HL-60/S4 treated with retinoic acid at 250 ng/mL for 4 days and 3 days (cell line): ENCODE results near the gene LLGL2.
"Not testable (repeated sequence)": the region's sequence is repeated elsewhere in the genome, so short reads cannot be mapped to it uniquely, and the experiment has no call there.

Experiments used
- in situ Hi-C: fragments of 300-500 bp; cut with MboI; formaldehyde crosslinking; loops from 2 replicates; pipeline ENCODE4 v1.7.0; 2022; ENCODE audit warnings: low sequenced_read_pairs

LLGL2 gene, protein sequence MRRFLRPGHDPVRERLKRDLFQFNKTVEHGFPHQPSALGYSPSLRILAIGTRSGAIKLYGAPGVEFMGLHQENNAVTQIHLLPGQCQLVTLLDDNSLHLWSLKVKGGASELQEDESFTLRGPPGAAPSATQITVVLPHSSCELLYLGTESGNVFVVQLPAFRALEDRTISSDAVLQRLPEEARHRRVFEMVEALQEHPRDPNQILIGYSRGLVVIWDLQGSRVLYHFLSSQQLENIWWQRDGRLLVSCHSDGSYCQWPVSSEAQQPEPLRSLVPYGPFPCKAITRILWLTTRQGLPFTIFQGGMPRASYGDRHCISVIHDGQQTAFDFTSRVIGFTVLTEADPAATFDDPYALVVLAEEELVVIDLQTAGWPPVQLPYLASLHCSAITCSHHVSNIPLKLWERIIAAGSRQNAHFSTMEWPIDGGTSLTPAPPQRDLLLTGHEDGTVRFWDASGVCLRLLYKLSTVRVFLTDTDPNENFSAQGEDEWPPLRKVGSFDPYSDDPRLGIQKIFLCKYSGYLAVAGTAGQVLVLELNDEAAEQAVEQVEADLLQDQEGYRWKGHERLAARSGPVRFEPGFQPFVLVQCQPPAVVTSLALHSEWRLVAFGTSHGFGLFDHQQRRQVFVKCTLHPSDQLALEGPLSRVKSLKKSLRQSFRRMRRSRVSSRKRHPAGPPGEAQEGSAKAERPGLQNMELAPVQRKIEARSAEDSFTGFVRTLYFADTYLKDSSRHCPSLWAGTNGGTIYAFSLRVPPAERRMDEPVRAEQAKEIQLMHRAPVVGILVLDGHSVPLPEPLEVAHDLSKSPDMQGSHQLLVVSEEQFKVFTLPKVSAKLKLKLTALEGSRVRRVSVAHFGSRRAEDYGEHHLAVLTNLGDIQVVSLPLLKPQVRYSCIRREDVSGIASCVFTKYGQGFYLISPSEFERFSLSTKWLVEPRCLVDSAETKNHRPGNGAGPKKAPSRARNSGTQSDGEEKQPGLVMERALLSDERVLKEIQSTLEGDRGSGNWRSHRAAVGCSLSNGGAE

DNA sequence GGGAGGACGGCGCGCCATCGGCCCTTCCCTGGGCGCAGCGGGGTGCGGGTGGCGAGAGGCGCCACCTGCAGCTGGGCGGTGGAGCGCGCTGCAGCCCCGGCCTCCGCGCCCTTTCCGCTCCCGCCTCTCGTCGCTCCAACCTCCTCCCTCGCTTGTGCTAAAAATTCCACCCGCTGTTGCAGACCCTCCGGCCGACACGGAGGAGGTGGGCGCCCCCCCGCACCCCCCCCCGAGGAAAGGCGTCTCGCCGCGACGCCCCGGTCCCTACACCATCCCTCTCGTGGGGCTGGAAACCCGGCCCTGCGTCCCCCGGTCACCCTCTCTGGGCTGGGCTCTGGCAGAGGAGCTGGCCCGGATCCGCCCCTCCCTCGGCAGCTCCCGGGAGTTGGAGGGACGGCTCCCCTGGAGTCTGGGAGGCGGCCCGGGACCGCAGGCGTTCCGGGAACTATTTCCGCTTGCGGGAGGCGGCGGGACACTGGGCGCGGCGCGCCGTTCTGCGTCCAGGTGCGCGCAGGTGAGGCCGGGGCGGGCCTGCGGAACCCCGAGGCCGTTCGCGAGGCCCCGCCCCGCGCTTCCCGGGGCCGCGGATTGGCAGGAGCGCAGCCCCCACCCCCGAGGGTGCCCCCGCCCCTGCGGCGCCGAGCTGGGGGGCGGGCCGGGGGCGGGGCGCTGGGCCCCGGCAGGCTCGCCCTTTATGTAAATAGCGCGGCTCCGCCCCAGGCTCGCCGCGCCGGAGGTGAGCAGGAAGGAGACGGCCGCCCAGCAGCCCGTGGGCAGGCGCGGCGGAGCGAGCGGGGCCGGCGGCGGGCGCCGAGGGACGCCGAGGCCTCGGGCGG lies at the start of gene LLGL2:
LLGL2 (plus strand) TSS at position 728 of the 836 bp plus-strand sequence. CDS start 17,730 bp downstream, outside the sequence.
- in situ Hi-C loops = no loop called here

DNA sequence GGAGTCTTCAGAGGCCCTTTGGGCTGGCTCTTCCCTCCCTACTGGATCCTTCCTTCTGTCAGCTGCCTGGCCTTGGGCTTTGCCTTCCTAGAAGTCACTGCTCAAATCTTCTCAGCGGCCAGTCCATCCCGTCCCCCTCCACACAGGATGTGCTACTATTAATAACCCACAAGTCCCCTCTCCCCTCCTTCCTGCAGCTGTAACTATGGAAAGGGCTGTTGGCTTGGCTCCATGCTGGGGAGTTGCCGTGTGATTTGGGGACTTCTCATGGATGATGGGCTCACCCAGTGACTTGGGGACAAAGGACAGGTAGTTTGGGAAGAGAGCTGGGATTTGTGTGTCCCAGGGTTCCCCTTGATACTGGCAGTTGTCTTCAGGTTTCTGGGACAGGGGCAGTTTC lies 49.6 kb upstream of the LLGL2 start:
- in situ Hi-C loops = no loop called here

DNA sequence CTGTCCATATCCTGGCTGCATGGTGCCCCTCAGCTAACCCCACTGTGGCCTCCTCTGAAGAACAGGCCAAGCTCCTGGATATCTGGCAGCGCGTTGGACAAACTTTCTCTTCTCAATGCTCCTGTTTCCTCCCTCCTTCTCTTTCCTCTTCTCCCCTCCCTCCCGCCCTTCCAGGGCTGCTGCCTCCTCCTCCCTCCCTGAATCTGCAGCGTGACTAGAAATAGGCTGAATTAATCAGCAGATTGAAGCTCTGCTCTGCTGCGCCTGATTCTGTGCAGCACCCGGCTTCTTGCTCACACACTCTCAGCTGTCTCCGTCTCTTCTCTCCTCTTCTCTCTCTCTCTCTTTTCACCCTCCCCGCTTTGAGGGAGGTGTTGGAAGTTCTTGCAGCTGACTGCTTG lies 49.2 kb upstream of the LLGL2 start:
- in situ Hi-C loops = no loop called here

DNA sequence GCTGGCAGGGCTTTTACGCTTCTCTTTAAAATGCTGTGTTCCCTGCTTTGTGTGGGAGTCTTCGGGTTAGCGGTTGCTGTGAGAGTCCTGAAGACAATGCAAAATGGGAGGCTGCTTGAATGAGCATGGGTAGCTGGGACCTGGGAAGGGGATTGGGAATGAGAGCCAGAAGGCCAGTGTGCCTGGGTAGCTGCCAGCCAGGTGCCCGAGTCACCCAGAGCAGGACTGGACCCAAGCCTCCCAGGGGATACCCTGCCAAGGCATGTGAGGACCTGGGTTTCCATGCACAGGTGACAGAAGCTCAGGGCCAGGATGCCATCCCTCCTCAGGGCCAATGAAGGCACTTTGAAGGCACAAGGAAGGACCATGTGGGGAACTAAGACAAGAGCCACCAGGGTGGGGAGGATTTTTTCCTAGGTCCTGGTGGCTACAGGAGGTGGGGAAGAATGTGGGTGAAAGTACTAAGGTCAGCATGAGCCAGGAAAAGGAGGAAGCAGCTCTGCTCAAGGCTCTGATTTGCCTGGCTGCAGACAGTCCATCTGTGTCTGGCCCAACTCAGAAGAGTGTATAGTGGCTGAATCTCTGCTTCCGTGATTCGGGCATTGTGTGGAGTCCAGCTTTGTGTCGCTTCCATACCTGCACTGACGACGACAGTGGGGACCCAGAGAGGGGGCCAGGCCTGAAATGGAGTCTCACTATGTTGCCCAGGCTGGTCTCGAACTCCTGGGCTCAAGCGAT lies 48.6 kb upstream of the LLGL2 start:
- in situ Hi-C loops = no loop called here

DNA sequence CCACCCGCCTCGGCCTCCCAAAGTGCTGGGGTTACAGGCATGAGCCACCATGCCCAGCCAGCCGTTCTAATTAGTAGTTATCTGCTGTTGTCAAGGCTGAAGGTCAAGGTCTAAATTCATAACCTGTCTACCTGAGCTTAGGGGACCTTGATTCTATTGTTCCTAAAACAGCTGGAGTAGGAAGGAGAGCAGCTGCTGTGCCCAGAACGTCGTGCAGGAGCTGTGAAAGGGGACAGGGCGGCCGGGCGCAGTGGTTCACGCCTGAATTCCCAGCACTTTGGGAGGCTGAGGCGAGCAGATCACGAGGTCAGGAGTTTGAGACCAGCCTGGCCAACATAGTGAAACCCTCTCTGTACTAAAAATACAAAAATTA lies 48.0 kb upstream of the LLGL2 start:
- in situ Hi-C loops = not testable (repeated sequence)

DNA sequence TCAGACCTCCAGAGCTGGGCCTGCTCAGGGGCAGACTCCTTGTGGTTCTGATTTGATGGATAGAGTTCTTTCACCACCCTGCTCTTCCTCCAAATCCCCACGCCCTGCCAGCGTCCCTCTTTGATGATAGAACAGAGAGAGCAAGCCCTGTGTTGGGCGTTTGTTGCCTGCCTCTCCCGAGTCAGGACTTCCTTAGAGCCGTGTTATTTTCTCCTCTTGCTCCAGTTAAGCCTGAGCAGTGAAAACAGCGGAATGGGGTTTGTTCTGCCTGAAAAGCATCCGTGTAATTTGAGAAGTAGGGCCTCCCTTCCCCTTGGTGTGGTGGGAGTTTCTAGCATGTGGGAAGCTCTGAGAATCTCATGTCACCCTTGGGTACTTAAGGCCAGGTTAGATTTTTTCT lies 47.0 kb upstream of the LLGL2 start:
- in situ Hi-C loops = no loop called here

DNA sequence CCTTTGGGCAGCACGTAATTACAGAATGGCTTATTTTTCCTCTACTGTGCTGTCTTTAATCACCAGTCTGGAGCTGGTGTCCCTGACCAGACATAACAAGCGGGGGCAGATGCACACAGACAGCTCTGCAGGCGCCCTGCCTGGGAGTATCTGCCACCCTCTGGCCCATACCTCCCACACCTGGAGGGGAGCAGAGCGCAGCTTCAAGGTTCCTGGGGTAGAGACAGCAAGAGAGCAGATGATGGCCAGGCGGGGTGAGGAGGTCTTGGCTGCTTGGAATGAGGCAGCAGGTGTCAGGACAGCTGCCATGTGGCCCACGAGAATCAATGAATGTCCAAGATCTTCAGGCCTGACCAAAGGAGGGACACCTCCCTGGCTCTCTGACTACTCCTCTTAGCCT lies 45.2 kb upstream of the LLGL2 start:
- in situ Hi-C loops = no loop called here

DNA sequence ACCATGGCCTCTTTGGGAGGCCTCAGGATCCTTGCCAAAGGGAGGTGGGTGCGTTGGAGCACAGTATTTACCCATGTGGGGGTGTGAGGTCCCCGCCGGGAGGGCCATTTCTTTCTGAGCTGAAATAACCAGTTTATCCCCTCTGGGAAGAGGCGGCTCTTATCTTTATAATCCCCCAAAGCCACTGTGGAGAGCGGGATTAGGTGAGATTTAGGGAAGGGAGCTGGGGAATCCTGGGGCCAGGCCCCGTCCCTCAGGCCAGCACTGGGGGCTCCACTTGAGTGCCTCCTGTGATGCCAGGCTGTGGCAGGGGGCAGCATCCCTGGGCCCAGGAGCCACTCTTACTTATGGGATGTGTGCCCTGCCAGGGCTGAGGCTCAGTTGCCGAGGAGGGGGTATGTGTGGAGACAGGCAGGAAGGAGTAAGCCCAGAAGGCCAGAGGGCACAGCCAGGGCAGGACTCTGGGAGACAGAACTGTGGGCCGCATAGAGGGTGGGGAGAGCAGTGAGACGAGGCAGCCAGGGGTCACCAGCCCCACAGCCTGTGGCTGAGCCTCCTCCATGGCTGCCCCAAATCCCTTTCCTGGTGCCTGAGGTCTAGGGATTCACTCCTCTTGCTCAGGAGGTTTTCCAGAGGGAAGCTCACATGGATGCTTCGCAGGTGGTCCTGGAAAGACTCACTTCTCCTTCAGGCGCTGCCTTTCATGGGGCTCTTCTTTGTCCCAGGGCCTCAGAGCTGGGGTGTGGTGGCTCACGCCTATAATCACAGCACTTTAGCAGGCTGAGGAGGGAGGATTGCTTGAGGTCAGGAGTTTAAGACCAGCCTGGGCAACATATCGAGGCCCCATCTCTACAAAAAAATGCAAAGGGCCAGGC lies 44.1 kb upstream of the LLGL2 start:
- in situ Hi-C loops = no loop called here

DNA sequence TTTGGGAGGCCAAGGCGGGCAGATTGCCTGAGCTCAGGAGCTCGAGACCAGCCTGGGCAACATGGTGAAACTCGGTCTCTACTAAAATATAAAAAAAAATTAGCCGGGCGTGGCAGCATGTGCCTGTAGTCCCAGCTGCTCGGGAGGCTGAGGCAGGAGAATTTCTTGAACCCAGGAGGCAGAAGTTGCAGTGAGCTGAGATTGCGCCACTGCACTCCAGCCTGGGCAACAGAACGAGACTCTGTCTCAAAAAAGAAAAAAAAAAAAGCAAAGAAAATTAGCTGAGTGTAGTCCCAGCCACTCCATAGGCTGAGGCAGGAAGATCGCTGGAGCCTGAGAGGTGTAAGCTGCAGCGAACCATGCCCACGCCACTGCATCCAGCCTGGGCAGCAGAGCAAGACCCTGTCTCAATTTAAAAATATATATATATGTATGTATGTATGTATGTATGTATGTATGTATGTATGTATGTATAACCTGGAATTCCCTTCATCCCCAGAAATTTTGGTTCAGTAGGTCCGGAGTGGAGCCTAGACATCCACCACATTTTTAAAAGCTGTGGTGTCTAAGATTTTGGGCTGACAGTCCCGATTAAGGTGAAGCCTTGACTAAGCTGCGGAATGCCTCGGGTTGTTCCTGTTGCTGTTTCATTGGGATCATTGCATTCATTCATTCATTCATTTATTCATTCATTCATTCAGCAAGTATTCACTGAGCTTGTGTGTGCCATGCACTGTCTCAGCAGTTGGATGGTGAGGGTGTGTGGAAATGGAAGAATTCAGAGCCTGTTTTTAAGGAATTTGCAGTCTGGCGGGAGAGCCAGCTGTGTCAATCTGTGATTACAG lies 43.2 kb upstream of the LLGL2 start:
- in situ Hi-C loops = no loop called here

DNA sequence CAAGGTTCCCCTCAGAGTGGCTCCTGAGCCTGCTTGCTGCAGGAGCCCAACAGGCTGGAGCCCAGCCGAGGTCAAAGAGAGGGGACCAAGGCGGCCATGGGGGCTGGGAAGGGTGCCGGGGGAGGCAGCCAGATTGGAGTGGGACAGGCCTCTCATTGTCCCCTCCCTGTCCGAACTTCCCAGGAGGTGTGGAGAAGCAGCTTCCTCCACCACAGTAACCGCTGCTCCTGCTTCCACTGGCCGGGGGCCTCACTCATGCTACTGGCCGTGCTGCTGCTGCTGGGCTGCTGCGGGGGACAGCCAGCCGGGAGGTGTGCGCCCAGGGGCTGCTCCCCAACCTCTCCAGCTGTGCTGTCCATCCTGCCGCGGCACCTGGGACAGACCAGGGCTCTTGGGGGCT lies 39.8 kb upstream of the LLGL2 start:
- in situ Hi-C loops = no loop called here

DNA sequence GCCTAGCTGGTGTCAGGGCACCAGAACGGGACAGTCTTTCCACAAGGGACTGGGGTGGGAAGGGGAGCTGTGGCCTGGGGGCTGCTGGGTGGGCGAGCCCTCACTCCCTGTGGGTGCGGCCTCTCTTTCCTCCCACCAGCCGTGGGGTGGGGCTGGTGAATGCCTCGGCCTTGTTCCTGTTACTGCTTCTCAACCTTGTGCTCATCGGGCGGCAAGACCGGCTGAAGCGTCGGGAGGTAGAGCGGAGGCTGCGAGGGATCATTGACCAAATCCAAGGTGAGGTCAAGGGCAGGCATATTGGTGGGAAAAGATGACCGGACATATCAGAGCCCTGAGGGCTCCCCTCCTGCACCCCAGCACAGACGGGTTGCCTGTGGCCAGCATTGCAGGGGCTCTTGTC lies 39.3 kb upstream of the LLGL2 start:
- in situ Hi-C loops = no loop called here

DNA sequence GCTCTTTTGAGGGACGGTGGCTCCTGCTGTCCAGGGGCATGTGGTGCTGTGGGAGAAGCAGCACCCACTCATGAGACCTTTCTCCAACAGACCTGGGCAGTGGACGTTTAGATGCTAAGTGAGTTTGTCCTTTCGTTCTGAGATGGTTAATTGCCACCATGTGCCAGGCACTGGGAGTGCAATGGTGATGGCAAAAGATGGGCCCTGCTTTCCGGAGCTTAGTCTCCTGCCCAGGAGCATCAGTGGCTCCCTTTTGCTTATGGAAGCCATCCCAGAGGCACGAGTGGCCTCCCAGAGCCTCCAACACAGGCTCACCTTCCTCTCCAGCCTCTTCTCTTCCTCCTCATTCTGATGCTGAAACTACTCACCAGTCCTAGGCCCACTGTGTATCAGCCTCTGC lies 38.5 kb upstream of the LLGL2 start:
- in situ Hi-C loops = no loop called here

DNA sequence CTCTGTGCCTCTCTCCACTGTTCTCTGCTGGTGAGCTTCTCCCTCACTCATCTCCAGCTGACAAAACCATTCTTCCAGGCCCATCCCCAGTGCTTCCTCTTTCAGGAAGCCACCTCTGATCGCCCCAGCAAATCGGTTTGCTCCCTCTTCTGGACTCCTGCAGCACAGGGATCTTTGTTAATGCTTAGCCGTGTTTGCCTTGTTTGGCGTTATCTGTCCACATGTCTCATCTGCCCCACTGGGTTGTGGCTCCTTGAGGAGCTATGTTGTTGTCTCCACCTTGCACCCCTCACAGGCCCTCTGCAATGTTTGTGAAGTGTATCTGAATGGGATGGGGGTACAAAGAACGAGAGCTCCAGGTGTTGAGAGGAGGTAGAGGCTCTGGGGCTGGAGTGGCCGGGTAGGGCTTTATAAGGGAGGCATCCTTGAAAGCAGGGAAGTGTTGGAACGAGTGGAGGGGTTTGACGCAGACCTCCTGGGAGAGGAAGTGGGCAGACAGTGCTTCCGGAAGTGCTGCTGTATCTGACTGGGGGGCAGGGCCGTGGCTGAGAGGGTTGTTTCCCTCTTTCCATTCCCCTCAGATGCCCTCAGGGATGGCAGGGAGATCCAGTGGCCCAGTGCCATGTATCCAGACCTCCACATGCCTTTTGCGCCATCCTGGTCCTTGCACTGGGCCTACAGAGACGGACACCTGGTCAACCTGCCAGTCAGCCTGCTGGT lies 38.0 kb upstream of the LLGL2 start:
- in situ Hi-C loops = no loop called here

DNA sequence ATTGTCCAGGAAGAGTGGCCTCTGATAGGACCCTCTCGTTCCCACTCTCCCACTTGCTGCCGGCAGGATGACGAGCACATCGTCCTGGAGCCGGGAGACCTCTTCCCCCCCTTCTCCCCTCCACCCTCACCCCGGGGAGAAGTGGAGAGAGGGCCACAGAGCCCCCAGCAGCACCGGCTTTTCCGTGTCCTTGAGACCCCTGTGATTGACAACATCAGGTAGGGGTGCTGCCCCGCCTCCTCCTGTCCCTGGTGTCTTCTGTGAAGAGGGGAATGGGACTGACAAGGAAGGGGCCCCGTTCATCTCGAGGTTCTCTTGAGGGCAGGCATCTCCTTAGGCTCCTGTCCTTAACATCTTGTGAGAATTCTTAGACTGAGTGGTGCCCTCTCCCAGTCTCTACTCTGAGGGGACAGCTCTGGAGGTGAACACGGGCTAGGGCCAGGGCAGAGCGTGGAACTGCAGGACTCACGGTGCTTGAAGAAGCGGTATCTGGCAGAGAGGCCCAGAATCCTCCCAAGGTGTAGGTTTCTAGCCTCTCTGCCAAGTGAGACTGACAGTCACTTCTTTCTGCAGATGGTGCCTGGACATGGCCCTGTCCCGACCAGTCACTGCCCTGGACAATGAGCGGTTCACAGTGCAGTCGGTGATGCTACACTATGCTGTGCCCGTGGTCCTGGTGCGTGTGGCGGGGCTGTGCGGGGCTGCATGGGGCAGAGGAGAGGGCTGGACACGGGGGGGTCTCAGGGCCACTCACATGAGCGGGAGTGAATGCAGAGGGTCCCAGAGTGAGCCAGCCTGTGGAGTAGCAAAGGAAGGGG lies 36.6 kb upstream of the LLGL2 start:
- in situ Hi-C loops = no loop called here

DNA sequence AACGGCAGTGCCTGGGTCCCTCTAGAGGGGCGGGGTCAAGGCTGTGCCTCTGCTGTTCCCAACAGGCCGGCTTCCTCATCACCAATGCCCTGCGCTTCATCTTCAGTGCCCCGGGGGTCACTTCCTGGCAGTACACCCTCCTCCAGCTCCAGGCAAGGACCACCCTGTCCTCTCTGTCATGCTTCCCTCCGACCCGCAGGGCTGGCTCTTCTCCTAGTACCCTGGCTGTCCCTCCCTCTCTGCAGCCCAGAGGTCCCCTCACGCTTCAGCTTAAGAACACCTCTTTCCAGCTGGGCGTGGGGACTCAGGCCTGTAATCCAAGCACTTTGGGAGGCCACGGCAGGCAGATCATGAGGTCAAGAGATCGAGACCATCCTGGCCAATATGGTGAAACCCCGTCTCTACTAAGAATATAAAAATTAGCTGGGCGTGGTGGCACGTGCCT lies 36.0 kb upstream of the LLGL2 start:
- in situ Hi-C loops = no loop called here

DNA sequence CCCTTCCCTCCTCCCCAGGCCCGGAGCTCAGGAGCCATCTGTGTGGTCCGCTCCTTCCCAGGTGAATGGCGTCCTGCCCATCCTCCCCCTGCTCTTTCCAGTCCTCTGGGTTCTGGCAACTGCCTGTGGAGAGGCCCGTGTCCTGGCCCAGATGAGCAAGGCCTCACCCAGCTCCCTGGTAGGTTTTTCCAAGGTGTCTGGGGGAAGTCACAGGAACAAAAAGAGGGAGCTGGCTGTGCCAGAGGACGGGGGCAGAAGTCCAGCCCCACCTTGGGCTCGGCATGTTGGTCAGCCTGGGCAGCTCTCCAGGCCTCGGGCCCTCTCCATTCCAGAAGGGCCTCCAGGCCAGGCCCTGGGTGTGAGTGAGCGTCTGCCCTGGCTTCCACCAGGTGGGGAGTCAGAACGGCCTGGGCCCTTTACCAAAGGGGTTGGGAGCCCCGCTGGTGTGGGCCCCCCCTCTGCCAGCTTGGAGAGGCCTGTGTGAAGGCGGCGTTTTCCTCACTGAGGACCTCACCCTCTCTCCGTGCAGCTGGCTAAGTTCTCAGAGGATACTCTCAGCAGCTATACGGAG lies 35.2 kb upstream of the LLGL2 start:
- in situ Hi-C loops = no loop called here
